Progenitor cell of endocrine pancreas (in vitro differentiated cells): ENCODE measurements around the gene NDUFS3. TPM values are rescaled to one million over a fixed set of nuclear protein-coding genes. Genes with fewer than 3 reads are reported as not detected.

ENCODE experiments used
- DNase-seq: peaks from one replicate; pipeline ENCODE4 v3.0.0; 2021; ENCODE audit warnings: low spot score; ENCODE audit not compliant: unreplicated experiment
- H3K27ac Mint-ChIP-seq: 2 replicates; pipeline ENCODE4 v1.8.0; 2021; ENCODE audit warnings: mild to moderate bottlenecking, moderate library complexity, mixed read lengths
- H3K27me3 Mint-ChIP-seq: 2 replicates; pipeline ENCODE4 v1.8.0; 2021; ENCODE audit warnings: mixed read lengths
- H3K36me3 Mint-ChIP-seq: 2 replicates; pipeline ENCODE4 v1.8.0; 2022; ENCODE audit warnings: mixed read lengths; ENCODE audit not compliant: insufficient read depth
- H3K4me1 Mint-ChIP-seq: 2 replicates; pipeline ENCODE4 v1.8.0; 2021; ENCODE audit warnings: low read depth, mixed read lengths
- H3K4me3 Mint-ChIP-seq: 2 replicates; pipeline ENCODE4 v1.8.0; 2021; ENCODE audit warnings: low read depth, mild to moderate bottlenecking, moderate library complexity, mixed read lengths
- H3K9me3 Mint-ChIP-seq: 2 replicates; pipeline ENCODE4 v1.8.0; 2021; ENCODE audit warnings: low read depth, mixed read lengths
- total RNA-seq: library from RNA; stranded (reverse); gene quantifications from 2 replicates; pipeline ENCODE4 v1.2.1, GENCODE V29; 2021
- TF ChIP-seq, protein P1 (sequence below): fragments of 200-600 bp; sonication (generic); IDR thresholded peaks from one replicate; pipeline ENCODE4 v1.5.0; 2021; ENCODE audit warnings: antibody characterized with exemption, mild to moderate bottlenecking; ENCODE audit not compliant: unreplicated experiment

Gene NDUFS3
- total RNA-seq, 1 donor from 2014 or later = 102 TPM

DNA sequence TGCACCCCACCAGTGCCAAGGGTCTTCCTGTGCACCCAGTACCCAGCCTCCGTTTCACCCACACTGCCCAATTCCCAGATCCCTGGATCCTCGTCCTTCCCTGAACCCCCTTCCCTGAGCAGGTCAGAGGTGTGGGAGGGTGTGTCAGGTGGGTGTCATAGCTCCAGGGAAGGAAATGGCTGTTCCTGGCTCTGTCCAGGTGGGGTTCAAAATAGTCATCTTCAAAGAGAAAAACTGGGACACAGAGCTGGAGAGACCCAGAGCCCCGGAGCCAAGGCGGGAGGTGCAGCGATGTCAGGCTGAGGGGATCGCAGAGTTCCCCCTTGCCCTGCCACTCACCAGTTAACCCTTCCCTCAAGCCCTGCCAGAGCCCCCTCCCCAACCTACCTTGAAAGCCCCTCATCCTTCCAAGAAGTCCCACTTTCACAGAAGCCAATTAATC, 14.6 kb downstream of the NDUFS3 start:
- H3K36me3 Mint-ChIP-seq = no peaks in the 10 kb centered on the region
- no peaks in the 10 kb centered on the region for H3K9me3 Mint-ChIP-seq
- TF ChIP-seq, protein P1, sequence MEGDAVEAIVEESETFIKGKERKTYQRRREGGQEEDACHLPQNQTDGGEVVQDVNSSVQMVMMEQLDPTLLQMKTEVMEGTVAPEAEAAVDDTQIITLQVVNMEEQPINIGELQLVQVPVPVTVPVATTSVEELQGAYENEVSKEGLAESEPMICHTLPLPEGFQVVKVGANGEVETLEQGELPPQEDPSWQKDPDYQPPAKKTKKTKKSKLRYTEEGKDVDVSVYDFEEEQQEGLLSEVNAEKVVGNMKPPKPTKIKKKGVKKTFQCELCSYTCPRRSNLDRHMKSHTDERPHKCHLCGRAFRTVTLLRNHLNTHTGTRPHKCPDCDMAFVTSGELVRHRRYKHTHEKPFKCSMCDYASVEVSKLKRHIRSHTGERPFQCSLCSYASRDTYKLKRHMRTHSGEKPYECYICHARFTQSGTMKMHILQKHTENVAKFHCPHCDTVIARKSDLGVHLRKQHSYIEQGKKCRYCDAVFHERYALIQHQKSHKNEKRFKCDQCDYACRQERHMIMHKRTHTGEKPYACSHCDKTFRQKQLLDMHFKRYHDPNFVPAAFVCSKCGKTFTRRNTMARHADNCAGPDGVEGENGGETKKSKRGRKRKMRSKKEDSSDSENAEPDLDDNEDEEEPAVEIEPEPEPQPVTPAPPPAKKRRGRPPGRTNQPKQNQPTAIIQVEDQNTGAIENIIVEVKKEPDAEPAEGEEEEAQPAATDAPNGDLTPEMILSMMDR = no peak
- peaks cover 40% of the 10 kb centered on the region for H3K27me3 Mint-ChIP-seq
- peaks cover 8% of the 10 kb centered on the region for H3K4me1 Mint-ChIP-seq
- H3K27ac Mint-ChIP-seq = no peak overlapping the region
- no peak for DNase-seq
- H3K4me3 Mint-ChIP-seq = peak overlapping the region; percentile 66

DNA sequence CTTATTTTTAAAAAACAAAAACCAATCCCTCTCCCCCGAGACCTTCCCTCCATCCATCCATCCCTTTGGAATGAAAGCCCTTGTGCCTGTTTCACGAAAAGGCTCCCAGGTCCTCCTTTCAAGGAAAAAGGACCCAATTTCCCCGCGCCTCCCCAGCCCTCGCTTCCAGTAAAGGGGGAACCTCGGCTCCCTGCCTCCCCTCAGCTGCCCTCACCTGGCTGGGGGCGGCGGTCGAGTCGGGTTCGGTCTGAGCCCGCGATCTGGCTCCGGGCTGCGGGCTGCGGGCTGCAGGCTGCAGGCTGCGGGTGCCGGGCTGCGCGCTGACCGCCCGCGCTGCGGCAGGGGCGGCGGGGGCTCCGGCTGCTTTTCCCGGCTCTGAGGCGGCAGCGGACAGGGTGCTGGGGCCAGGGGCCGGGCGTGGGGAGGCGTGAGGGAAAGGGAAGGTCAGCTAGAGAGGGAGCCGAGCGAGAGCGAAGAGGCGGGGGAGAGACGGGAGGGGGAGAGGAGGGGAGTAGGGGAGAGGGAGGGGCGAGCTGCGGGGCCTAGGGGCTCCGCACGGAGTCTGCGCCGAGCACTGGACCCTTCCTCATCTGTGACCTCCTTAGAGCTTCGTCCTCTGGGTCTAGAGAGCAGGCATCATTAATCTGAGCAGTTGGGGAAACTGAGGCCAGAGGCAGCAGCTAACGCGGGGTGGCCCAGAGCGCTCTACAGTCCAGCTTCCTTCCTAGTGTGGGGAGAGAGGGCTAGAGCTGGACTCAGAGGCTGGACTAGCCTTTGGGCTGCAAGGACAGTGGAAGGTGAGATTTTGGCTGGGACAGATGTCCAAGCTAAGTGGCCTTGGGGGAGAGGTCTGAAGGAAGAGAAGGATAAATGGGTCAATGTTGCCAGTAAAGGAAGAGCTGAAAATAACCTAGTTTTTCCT, 15.3 kb downstream of the NDUFS3 start, which contains the start of gene C1QTNF4:
C1QTNF4 (minus strand) TSS at position 478 of the 922 bp plus-strand sequence. CDS start 3,601 bp downstream, outside the sequence.
- peaks cover 40% of the 10 kb centered on the region for H3K27me3 Mint-ChIP-seq
- peak; percentile 29 for DNase-seq
- peak within 1 kb of the TSS; percentile 74 for H3K4me3 Mint-ChIP-seq
- H3K27ac Mint-ChIP-seq = no peak within 1 kb of the TSS
- TF ChIP-seq, protein P1 = no peak
- H3K9me3 Mint-ChIP-seq = no peaks in the 10 kb centered on the region
- H3K4me1 Mint-ChIP-seq = peaks cover 8% of the 10 kb centered on the region
- no peaks in the 10 kb centered on the region for H3K36me3 Mint-ChIP-seq

DNA sequence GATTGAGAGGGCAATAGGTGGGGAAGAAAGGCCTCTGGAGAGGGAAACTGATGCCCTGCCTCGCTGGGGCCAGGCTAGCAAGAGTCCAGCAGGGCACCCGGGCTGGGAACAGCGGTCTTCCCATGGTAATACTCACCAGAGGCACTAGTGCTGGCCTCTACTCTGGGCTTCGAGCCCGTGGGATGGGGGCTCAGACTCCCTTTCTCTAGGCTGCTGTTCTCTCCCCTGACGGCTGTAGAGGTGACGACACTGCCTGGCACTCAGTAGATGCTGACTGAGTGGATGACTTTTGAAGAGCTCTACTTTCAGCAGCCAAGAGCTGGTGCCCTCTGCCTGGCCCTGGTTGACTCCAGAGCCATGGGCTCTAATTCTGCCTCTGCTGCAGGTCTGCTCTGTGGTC, 16.2 kb downstream of the NDUFS3 start:
- no peaks in the 10 kb centered on the region for H3K36me3 Mint-ChIP-seq
- peak overlapping the region; percentile 74 for H3K4me3 Mint-ChIP-seq
- no peak for DNase-seq
- H3K27me3 Mint-ChIP-seq = peaks cover 40% of the 10 kb centered on the region
- H3K4me1 Mint-ChIP-seq = peaks cover 8% of the 10 kb centered on the region
- no peak overlapping the region for H3K27ac Mint-ChIP-seq
- no peaks in the 10 kb centered on the region for H3K9me3 Mint-ChIP-seq
- TF ChIP-seq, protein P1 = no peak

DNA sequence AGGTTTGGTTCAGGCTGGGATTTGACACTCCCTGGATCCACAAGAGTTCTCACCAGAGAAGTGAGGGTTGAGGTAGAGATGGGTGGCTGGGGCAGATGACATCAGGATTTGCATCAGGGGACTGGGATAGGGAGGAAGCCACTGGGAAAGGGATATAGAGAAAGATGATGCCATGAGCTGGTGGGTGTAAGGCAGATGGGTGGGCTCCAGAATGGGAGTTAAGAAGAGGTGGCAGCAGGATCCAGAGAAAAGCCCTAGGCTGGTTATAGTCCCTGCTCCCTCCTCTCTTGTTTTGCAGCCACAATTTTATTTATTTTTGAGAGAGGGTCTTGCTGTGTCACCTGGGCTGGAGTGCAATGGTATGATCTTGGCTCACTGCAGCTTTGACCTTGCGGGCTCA, 17.1 kb downstream of the NDUFS3 start:
- TF ChIP-seq, protein P1 = no peak
- no peak for DNase-seq
- Mint-ChIP-seq H3K4me1 (peaks cover 8% of the 10 kb centered on the region), H3K27ac (no peak overlapping the region), H3K9me3 (no peaks in the 10 kb centered on the region), H3K27me3 (peaks cover 40% of the 10 kb centered on the region), H3K36me3 (no peaks in the 10 kb centered on the region), H3K4me3 (no peak overlapping the region)

DNA sequence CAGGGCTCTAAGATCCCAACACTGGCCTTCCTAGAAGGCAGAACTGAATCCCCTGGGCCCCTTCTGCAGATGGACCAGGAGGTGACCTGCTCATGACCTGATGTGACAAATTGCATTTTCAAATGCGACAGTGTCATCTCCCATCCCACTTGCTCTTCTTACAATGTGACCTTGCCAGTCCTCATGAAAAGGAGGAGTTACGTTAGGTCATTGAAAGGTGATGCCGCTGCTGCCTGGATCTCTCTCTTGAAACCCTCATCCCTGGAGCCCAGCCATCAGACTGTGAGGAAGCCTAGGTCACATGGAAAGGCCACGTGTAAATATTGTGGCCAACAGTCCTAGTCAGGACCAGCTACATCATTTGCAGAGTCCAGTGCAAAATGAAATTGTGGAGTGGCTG, 21.0 kb downstream of the NDUFS3 start:
- Mint-ChIP-seq H3K36me3 (no peaks in the 10 kb centered on the region), H3K4me3 (no peak overlapping the region), H3K9me3 (no peaks in the 10 kb centered on the region), H3K27me3 (peaks cover 11% of the 10 kb centered on the region), H3K27ac (no peak overlapping the region), H3K4me1 (no peaks in the 10 kb centered on the region)
- TF ChIP-seq, protein P1 = no peak
- no peak for DNase-seq
